ENCODE data around the gene CCR2.

The CCR2 gene

GRCh38 chr3:46354984-46355383, 1.1 kb downstream of the CCR2 start:
- ATAC-seq: no peak

GRCh38 chr3:46356276-46356675, 2.4 kb downstream of the CCR2 start:
- ATAC-seq: no peak

GRCh38 chr3:46356909-46357308, 3.0 kb downstream of the CCR2 start:
- no peak for ATAC-seq

- ATAC-seq: no peak
These were observed 4.6 kb downstream of the CCR2 start for GRCh38 chr3:46358466-46358865.

- ATAC-seq: peak; percentile 92 to 93
These were observed 6.0 kb downstream of the CCR2 start for GRCh38 chr3:46359733-46360493.

GRCh38 chr3:46360907-46361306, 7.0 kb downstream of the CCR2 start:
- no peak for ATAC-seq

- ATAC-seq: no peak
These were observed 7.7 kb downstream of the CCR2 start for GRCh38 chr3:46361408-46362283.

- no peak for ATAC-seq
These were observed 11.1 kb downstream of the CCR2 start for GRCh38 chr3:46365041-46365440.

GRCh38 chr3:46365737-46366524, 12.0 kb downstream of the CCR2 start:
- ATAC-seq: no peak

GRCh38 chr3:46367811-46368210, 13.9 kb downstream of the CCR2 start:
- no peak for ATAC-seq

GRCh38 chr3:46368569-46368968, 14.7 kb downstream of the CCR2 start:
- peak; percentile 29 to 30 for ATAC-seq

GRCh38 chr3:46369151-46369550, 15.2 kb downstream of the CCR2 start:
- no peak for ATAC-seq

- peak; percentile 81 for ATAC-seq
These were observed 15.8 kb downstream of the CCR2 start for GRCh38 chr3:46369675-46370132.

GRCh38 chr3:46370839-46371518, 17.1 kb downstream of the CCR2 start, which contains the start of gene CCR5:
CCR5 (plus strand) TSS chr3:46370946; CDS start chr3:46372903, 1,957 bp downstream.
- peak; percentile 54 to 55 for ATAC-seq

- no peak for ATAC-seq
These were observed 17.8 kb downstream of the CCR2 start for GRCh38 chr3:46371519-46372340.

GRCh38 chr3:46372492-46373359, 18.8 kb downstream of the CCR2 start:
- no peak for ATAC-seq

GRCh38 chr3:46374755-46375154, 20.8 kb downstream of the CCR2 start:
- no peak for ATAC-seq

- peak; percentile 30 to 41 for ATAC-seq
These were observed 21.3 kb downstream of the CCR2 start for GRCh38 chr3:46375218-46375617.

- no peak for ATAC-seq
These were observed 21.9 kb downstream of the CCR2 start for GRCh38 chr3:46375814-46376213.

- no peak for ATAC-seq
These were observed 24.6 kb downstream of the CCR2 start for GRCh38 chr3:46378426-46378942.
